Inferior parietal cortex (tissue), 1 donor: Measurements from ENCODE around the gene POLRMT.
A peak's percentile ranks its signal among the peaks of the same experiment; 100 is the strongest.
"Not testable (repeated sequence)": the region's sequence is repeated elsewhere in the genome, so short reads cannot be mapped to it uniquely, and the experiment has no call there.

Experiments used
- DNase-seq: peaks from one replicate; pipeline ENCODE4 v3.0.0-alpha.2; 2016; ENCODE audit errors: extremely low spot score

The POLRMT gene

DNA sequence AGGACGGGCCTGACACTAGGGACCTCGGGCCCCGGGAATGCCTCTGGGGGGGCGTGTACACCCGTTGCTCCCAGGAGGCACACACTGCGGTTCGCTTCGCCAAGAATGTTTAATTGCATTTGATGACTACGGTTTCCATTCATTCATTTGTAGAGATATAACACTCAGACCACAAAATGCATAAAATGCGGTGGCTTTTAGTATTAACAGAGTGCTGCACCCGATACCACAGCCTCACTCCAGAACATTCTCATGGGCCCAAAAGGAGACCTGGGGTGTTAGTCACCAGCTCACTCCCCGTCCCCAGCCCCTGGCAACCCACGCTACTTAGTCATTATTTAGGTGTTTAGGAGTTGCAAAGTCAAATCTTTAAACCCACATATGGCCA, 21.9 kb downstream of the POLRMT start:
- no peak for DNase-seq

GRCh38 chr19:610801-611480, 22.4 kb downstream of the POLRMT start:
- DNase-seq, result no peak

GRCh38 chr19:610071-610800, 23.1 kb downstream of the POLRMT start:
- DNase-seq, result no peak

- peak; percentile 54 for DNase-seq
These were observed 24.4 kb downstream of the POLRMT start for GRCh38 chr19:609004-609346.

DNA sequence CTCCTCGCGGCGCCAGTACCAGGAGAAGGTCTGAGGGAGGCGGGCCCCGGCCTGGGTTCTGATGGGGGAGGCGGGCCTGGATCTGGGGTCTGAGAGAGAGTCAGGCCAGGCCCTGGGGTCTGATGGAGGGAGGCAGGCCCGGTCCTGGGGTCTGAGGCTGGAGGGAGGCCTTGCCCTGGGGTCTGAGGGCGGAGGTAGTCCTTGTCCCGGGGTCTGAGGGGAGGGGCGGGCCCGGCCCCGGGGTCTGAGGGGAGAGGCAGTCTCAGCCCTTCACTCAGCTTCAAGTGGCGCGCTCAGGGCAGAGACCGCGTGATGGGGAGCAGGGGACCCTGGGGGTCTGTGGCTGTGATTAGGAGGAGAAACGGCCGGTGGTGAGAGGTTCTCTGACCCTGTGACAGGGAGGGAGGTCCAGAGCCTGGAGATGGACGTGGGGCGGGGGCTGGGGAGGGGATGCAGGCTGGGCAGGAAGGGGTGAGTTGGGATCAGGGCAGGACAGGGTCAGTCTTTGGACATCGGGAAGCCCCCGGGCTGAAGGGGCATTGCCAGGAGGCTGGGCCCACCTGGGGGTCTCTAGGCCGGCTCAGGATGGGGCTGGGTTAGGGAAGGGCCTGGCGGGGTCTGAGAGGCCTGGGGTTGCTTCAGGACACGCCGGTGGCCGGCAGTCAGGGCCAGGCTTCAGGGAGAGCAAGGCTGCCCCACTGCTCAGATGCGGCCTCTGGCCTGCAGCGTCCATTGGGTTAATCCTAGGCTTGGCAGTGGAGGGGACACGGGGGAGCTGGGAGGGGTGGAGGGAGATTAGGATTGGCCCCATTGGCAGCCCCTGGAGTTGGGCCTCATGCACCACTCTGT, 25.0 kb downstream of the POLRMT start:
- no peak for DNase-seq

DNA sequence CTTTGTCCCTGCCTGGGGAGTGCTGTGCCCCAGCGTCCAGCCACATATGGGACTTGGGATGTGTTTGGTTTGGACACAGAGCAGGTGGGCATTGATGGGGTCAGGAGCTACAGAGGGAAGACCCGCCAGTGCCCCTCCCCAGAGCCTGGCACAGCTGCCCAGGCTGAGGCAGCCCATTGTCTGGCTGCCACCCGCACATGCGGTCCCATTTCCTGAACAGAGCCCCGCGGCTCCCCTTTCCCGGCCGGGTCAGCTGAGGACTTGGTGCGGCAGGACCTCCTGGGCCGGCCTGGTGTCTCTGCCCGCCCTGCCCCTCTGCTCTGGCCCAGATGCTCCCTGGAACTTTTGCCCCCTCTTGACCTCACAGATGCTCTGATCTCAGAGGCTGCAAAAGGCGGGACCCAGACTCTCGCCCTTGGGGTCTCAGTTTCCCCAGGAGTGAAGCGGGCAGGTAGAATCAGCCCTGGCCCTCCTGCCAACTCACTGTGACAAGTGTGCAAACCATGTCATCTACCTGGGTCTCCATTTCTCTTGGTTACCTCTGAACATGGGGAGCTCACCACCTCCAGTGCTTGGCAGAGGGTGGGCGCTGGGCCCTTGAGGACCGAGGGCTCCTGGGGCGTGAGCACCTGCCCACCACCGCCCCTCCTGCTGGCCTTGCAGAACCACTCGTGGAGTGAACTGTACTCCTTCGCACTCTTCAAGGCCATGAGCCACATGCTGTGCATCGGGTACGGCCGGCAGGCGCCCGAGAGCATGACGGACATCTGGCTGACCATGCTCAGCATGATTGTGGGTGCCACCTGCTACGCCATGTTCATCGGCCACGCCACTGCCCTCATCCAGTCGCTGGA, 25.8 kb downstream of the POLRMT start:
- DNase-seq, result no peak

DNA sequence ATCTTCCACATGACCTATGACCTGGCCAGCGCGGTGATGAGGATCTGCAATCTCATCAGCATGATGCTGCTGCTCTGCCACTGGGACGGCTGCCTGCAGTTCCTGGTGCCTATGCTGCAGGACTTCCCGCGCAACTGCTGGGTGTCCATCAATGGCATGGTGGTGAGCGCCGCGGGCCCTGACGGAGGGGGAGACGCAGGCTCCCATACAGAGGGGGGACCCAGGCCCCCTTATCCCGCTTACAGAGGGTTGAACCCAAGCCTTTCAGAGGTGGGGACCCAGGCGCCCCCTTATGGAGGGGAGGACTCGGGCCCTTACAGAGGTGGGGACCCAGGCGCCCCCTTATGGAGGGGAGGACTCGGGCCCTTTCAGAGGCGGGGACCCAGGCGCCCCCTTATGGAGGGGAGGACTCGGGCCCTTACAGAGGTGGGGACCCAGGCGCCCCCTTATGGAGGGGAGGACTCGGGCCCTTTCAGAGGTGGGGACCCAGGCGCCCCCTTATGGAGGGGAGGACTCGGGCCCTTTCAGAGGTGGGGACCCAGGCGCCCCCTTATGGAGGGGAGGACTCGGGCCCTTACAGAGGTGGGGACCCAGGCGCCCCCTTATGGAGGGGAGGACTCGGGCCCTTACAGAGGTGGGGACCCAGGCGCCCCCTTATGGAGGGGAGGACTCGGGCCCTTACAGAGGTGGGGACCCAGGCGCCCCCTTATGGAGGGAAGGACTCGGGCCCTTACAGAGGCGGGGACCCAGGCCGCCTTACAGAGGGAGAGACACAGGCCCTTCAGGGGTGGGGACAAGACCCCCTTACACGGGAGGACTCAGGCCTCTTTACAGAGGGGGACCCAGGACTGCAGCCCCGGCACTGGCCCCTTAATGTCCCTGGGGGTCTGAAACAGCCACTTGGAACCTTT, 28.0 kb downstream of the POLRMT start:
- not testable (repeated sequence) for DNase-seq

DNA sequence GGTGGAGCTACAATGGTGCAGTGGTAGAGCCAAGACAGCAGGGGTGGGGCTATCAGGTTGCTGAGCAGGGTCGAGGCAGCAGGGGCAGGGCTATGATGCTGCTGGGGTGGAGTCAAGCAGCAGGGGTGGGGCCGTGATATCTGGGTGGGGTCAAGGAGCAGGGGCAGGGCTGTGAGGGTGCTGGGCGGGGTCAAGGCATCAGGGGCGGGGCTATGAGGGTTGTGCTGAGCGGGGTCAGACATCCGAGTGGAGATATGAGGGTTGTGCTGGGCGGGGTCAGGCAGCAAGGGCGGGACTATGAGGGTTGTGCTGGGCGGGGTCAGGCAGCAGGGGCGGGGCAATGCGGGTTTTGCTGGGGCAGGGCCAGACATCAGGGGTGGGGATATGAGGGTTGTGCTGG, 29.0 kb downstream of the POLRMT start:
- DNase-seq, result no peak

- not testable (repeated sequence) for DNase-seq
These were observed 29.6 kb downstream of the POLRMT start for GRCh38 chr19:603779-604178.

- not testable (repeated sequence) for DNase-seq
These were observed 30.1 kb downstream of the POLRMT start for GRCh38 chr19:603302-603639.

DNA sequence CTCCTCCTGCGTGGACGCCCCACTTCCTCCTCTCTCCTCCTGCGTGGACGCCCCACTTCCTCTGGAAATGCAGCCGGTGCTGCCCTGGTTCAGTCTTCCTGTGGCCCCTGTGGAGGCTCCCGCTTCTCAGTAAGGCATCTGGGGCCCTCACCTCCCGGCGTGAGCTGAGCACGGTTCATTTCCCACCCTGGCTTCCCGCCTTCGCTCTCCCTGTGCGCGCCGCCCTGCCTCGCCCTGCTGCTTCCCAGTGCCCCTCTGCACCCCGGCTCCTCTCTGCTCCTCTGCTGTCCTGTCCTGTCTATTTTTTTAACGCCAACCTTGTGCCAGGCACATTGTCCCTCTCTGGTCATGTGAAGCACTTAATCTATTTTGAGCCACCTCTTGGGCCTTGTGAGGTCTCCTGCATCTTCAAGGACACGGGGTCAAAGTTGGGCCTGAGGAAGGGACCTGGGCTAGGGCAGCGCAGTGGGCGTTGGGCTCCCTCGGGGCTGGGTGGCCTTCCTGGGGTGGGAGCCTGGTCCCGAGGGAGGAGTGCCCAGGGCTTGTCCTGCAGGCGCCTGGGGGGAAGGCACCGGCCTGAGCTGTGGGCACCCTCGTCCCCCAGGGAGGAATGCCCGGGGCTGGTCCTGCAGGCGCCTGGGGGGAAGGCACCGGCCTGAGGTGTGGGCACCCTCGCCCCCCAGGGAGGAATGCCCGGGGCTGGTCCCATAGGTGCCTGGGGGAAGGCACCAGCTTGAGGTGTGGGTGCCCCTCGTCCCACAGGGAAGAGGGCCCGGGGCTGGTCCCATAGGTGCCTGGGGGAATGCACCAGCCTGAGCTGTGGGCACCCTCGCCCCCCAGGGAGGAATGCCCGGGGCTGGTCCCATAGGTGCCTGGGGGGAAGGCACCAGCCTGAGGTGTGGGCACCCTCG, 30.7 kb downstream of the POLRMT start:
- no peak for DNase-seq

DNA sequence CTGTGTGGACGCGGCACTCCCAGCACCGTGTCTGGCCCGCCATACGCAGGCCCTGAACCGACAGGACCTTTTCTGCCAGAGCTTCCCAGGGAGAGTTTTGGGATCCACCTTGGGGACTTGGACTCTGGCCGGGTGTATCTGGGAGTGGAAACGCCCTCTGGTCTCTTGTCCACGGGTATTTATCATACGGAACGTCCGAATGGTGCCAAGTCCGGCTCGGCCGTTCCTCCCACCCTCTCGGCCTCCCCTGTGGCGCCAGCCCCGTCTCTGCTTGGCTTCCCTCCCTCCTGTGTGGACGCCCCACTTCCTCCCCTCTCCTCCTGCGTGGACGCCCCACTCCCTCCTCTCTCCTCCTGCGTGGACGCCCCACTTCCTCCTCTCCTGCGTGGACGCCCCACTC, 31.5 kb downstream of the POLRMT start:
- no peak for DNase-seq

- DNase-seq, result no peak
These were observed 32.0 kb downstream of the POLRMT start for GRCh38 chr19:601310-601709.

DNA sequence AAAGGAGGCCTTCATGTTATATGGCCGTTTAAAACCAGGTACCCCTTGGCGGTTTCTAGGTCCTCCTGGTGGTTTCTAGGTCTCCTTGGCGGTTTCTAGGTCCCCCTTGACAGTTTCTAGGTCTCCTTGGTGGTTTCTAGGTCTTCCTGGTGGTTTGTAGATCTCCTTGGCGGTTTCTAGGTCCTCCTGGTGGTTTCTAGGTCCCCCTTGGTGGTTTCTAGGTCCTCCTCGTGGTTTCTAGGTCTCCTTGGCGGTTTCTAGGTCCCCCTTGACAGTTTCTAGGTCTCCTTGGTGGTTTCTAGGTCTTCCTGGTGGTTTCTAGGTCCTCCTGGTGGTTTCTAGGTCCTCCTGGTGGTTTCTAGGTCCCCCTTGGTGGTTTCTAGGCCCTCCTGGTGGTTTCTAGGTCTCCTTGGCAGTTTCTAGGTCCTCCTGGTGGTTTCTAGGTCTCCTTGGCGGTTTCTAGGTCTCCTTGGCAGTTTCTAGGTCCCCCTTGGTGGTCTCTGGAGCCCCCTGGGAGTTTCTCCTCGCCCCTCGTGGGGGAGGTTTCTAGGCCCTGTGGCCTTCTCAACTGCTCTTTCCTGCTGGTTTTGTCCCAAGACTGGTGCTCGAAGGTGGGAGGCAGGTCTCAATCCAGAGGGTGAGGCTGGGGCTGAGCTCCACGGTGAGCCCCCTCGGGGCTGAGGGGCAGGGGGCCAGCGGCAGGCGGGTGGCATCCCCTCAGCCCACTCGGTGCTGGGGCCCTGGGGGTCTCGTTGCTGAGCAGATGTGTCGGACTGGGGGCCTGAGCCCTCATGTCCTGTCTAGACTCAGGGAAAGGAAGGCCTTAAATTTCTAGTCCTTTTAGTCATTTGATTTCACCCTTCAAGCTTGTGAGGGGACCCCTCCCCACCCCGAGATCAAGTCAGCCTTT, 35.7 kb downstream of the POLRMT start:
- no peak for DNase-seq

DNA sequence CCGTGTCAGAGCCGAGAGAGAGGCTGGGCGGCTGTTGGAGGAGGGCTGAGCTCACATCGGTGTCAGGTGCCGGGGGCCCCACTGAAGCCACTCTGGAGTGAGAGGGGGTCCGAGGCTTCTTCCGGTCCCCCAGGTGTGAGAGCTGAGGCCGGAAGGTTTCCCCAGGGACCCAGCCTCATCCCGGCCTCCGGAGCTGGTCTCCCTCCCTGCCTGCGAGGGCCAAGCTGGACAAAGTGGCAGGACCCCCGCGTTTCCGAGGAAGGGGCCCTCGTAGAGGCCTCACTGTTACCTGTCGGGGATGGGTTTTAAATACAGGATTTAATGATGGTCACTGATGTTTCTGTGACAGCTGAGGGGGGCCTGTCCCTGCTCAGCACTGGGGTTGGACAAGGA, 37.1 kb downstream of the POLRMT start:
- DNase-seq, result no peak

DNA sequence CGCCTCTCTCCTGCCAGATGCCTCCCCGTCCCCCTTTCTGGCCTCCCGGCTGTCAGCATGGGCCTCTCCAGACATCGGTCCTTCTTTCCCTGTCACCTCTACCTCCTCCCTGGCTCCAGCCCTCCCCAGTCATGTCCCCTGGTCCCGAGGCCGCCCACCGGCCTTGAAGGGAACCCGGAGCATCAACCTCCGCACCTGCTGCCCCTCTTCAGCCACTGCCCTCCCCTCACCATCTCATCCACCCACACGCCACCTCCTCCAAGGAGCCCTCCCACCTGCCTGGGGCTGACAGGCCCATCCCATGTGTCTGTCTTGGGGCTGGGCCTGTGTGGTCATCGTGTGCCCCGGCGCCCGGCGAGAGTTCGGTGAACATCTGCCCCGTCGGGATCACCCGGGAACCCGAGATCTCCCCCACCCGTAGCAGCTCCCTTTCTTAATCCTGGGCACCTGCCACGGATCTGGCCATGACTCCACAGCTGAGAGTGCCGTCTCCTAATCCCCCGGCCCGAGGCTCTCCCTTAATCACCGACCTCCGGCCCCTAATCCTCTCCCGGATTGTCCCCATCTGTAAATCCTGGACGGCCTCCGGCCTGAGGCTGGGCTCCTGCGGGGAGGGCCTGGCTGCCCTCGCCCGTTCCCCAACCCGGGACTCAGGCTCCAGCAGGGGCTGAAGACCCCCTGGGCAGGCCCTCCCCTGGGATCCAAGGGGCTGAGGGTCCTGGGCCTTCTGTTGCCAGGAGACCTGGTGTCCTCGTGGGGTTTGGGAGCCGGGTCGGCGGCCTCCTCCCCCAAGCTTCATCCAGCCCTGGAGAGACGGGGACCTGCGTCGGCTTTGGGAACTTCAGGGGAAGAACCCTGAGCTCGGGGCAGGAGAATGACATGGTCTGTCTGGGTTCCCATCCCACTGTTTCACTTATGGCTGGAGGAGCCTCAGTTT, 37.7 kb downstream of the POLRMT start:
- no peak for DNase-seq

DNA sequence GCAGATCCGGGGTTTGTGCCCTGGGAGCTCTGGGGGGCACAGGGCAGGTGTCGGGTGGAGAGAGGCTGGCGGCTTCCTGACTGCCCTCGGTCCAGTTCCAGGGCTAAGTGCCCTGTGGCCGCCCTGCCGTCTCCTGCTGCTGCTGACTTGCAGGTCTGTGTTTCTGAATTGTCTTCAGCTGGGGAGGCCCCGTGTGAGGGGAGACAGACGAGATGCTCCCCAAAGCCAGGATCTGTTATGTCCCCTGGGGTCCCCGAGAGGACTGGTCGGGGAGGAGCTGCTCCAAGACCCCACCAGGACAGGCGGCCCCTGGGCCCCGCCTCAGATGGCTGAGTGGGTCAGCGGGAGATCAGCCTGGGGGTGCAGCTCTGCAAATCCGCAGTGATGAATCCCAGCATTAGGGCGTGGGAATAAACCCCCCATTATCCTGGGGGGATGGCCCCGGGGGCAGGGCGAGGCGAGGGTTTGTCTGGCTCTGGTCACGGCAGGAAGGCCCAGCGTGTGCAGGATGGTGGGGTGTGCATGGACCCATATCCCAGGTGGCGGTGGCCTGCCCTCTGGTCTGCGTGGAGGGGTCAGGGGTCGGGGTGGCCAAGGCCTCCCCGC, 39.0 kb downstream of the POLRMT start:
- DNase-seq, result no peak
